GM12873 (cell line): ENCODE measurements around the gene SULT1B1.

Source experiments
- CTCF ChIP-seq: IDR thresholded peaks from 2 replicates; pipeline ENCODE4 v1.5.1; 2012; ENCODE audit warnings: low read depth, mild to moderate bottlenecking, moderate library complexity, low read length, control low read depth; ENCODE audit not compliant: insufficient read depth; ENCODE audit errors: missing control alignments

SULT1B1 gene

GRCh38 chr4:69760455-69760854 lies at the start of gene SULT1B1:
SULT1B1 (minus strand) TSS chr4:69760620; CDS start chr4:69755217, 5,403 bp downstream.
- no peak for TF ChIP-seq CTCF

GRCh38 chr4:69800599-69800998 lies 40.2 kb upstream of the SULT1B1 start:
- no peak for TF ChIP-seq CTCF

GRCh38 chr4:69799337-69799736 lies 38.9 kb upstream of the SULT1B1 start:
- TF ChIP-seq CTCF = no peak

GRCh38 chr4:69793732-69794131 lies 33.3 kb upstream of the SULT1B1 start:
- TF ChIP-seq CTCF = no peak

- TF ChIP-seq CTCF = no peak
These were observed 27.5 kb upstream of the SULT1B1 start for GRCh38 chr4:69787879-69788278.

- no peak for TF ChIP-seq CTCF
These were observed 26.1 kb upstream of the SULT1B1 start for GRCh38 chr4:69786547-69786946.

GRCh38 chr4:69785211-69785831 lies 24.9 kb upstream of the SULT1B1 start:
- no peak for TF ChIP-seq CTCF
